ENCODE data around the gene CARTPT.

DNA sequence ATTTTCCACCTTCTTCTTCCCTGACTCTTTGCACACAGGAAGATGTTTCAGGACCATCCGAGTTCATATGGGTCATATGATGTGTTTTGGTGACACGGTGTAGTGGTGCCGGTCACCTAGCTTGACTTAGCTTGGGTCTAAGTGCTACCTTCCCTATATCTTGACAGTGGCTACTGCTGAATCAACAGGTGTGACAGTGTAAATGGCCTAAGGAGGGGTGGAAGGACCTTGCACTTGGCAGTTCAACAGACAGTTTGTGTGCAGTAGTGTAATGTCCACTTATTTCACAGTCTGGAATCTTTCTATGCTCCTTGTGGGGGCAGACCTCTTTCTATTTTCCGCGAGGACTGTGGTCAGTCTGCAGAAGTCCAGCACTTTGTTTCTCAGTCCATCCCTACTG, 43.8 kb downstream of the CARTPT start:
- no peak for TF ChIP-seq GATA2 (IDR thresholded peaks at IDR 0.05; ENCODE audit: low read depth, low read length)
- TF ChIP-seq GATA3 (IDR thresholded peaks at IDR 0.05; ENCODE audit: low read depth, low read length) = no peak

Data from SH-SY5Y (cell line).